ENCODE results near the gene NTM. TPM values are rescaled to one million over a fixed set of nuclear protein-coding genes. Genes with fewer than 3 reads are reported as not detected.

The NTM gene
- total and polyA plus RNA-seq, 2 of the 8 experiments (the other 6 are each of a cell fraction or from before 2014, with no cell fraction given): 13.4 to 20.0 TPM

GRCh38 chr11:132293586-132293985 lies 923.2 kb downstream of the NTM start (continued):
- TF ChIP-seq ATF3 (IDR thresholded peaks at IDR 0.05; ENCODE audit: insufficient read depth, low read depth, low read length) (no peak), JUND (IDR thresholded peaks at IDR 0.05; ENCODE audit: low read length) (no peak), PHF8 (conservative IDR thresholded peaks at IDR 0.05; ENCODE audit: low read depth, low read length) (no peak), SP4 (IDR thresholded peaks at IDR 0.05; ENCODE audit: low read length) (no peak), SIRT6 (IDR thresholded peaks at IDR 0.05; ENCODE audit: low read length) (no peak), CREB1 (IDR thresholded peaks at IDR 0.05) (no peak)
